Ovary (tissue), 3 donors: ENCODE measurements around the gene NAA10.

ENCODE experiments used
- CTCF ChIP-seq, 3 donors: fragments of 450-650 bp in 2 of 3; fragments of 200-600 bp in 1 of 3; IDR thresholded peaks; one replicate each; pipeline versions ENCODE4 v1.5.1 to v1.8.0; 2016 to 2022; ENCODE audit warnings: antibody characterized with exemption in 3 of 3, mild to moderate bottlenecking in 1 of 3
- EP300 ChIP-seq: sonication (generic); formaldehyde crosslinking; IDR thresholded peaks from one replicate; pipeline ENCODE4 v1.6.1; 2017; ENCODE audit warnings: antibody characterized with exemption
- POLR2A ChIP-seq: fragments of 450-650 bp; IDR thresholded peaks from one replicate; pipeline ENCODE4 v1.6.1; 2017; ENCODE audit warnings: antibody characterized with exemption, mild to moderate bottlenecking, moderate library complexity
- donor health status: DM: no; HTN: no; CAD: no.

GRCh38 chrX:153944140-153944799 is 9.4 kb upstream of the NAA10 start, which contains the start of gene RENBP:
- no peak for TF ChIP-seq CTCF (IDR thresholded peaks at IDR 0.05)
- no peak for TF ChIP-seq POLR2A
- no peak for TF ChIP-seq EP300
